ENCODE measurements around the gene ANKRD23. TPM values are rescaled to one million over a fixed set of nuclear protein-coding genes. Genes with fewer than 3 reads are reported as not detected.

Gene ANKRD23
- total and polyA plus RNA-seq, 2 of the 8 experiments (the other 6 are each of a cell fraction or from before 2014, with no cell fraction given) = 3.4 to 3.5 TPM

DNA sequence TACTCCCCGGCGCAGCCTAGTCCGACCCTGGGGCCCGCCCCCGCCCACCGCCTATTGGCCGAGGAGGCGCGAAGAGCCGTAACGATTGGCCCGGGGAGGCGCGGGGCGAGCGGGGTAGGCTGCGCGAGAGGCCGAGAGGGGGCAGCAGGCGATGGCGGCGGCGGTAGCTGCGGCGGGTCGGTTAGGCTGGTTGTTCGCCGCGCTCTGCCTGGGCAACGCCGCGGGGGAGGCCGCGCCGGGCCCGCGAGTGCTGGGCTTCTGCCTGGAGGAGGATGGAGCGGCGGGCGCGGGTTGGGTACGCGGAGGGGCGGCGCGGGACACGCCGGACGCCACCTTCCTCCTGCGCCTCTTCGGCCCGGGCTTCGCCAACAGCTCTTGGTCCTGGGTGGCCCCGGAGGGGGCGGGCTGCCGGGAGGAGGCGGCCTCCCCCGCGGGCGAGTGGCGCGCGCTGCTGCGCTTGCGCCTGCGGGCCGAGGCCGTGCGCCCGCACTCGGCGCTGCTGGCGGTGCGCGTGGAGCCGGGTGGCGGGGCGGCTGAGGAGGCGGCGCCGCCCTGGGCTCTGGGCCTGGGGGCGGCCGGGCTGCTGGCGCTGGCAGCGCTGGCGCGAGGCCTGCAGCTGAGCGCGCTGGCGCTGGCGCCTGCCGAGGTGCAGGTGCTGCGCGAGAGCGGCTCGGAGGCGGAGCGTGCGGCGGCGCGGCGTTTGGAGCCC is 27.5 kb downstream of the ANKRD23 start, which contains the start of gene CNNM3:
Gene CNNM3, plus strand, starts transcription at position 142 of the 709 bp plus-strand sequence. Its CDS starts 10 bp downstream, at position 152.
- no peak within 1 kb of the TSS for H3K14ac ChIP-seq (ENCODE audit: insufficient read length)
- peaks cover 0 to 22% (median 16%) of the 10 kb centered on the region in 4 experiments; a peak in 6 of 7 replicates for H3K4me1 ChIP-seq (replicated peaks in 1 of 4; ENCODE audit: control insufficient read depth in 3 of 4, insufficient read depth in 4 of 4, low read length in 3 of 4)
- H2BK20ac ChIP-seq (ENCODE audit: low read length) = no peak within 1 kb of the TSS
- H3K9ac ChIP-seq (replicated peaks in 1 of 4; ENCODE audit: extremely low read depth in 1 of 4, low read depth in 3 of 4, low read length in 3 of 4) = peak within 1 kb of the TSS; percentile 49 to 92 (median 73)
- H3K79me1 ChIP-seq (ENCODE audit: low read depth, low read length) = peaks cover 28% of the 10 kb centered on the region
- H3K56ac ChIP-seq (replicated peaks; ENCODE audit: insufficient read length, low read depth, low read length) = peak within 1 kb of the TSS; percentile 63
- peak; percentile 64 to 98 for DNase-seq (ENCODE audit: low read depth in 1 of 2, low spot score in 2 of 2)
- H3K4me3 ChIP-seq (ENCODE audit: extremely low read depth in 1 of 4, insufficient read depth in 2 of 4, low read depth in 3 of 4, low read length in 4 of 4) = peak within 1 kb of the TSS; percentile 65 to 89 (median 72)
- H2AFZ ChIP-seq (ENCODE audit: low read length) = peak within 1 kb of the TSS; percentile 60
- H3K4me2 ChIP-seq (ENCODE audit: insufficient read depth in 1 of 2, low read depth in 2 of 2, low read length in 2 of 2) = peak within 1 kb of the TSS; percentile 98
- ChIA-PET POLR2A (ENCODE audit: partially characterized antibody) (interaction anchor here (0.7 to 2.6 kb wide), 11 partner anchors 8 to 102 kb away, joined by 3 to 12 read pairs (median 4); partner anchors contain the start of genes ANKRD39 and CNNM4), CTCF (ENCODE audit: partially characterized antibody) (interaction anchor here (1.0 to 5.3 kb wide), 6 partner anchors 12 to 158 kb away, joined by 3 to 30 read pairs (median 4); no protein-coding TSS in a partner anchor)
- no peak within 1 kb of the TSS for H2BK12ac ChIP-seq (ENCODE audit: low read depth, low read length)
- H2BK15ac ChIP-seq (ENCODE audit: low read length) = peak within 1 kb of the TSS; percentile 81; the same call in 1 of the 2 replicates
- no peak within 1 kb of the TSS for H3K23ac ChIP-seq (ENCODE audit: insufficient read length)
- peak within 1 kb of the TSS; percentile 91; the same call in 1 of the 2 replicates for H2BK5ac ChIP-seq (ENCODE audit: low read depth, low read length)
- no peak within 1 kb of the TSS for H2BK120ac ChIP-seq (replicated peaks; ENCODE audit: low read depth, low read length)
- H3K27ac ChIP-seq (ENCODE audit: low read depth, low read length) = peak within 1 kb of the TSS; percentile 85; the same call in 1 of the 2 replicates
- no peak for FAIRE-seq
- no peaks in the 10 kb centered on the region for H3K9me3 ChIP-seq (ENCODE audit: insufficient read depth in 2 of 2, low read depth in 1 of 2, low read length in 1 of 2)
- peak within 1 kb of the TSS; percentile 91 for H4K5ac ChIP-seq (ENCODE audit: insufficient read length, low read depth, low read length)
- peak within 1 kb of the TSS; percentile 3 for H3K4ac ChIP-seq (replicated peaks; ENCODE audit: insufficient read length, low read depth, low read length)
- peak within 1 kb of the TSS; percentile 54 for H4K91ac ChIP-seq (replicated peaks; ENCODE audit: insufficient read length, low read length)
- H3K27me3 ChIP-seq (replicated peaks in 1 of 4; ENCODE audit: control insufficient read depth in 3 of 4, extremely low read depth in 1 of 4, insufficient read depth in 3 of 4, low read length in 3 of 4) = no peaks in the 10 kb centered on the region; a peak in 1 of 7 replicates
- peaks cover 17% of the 10 kb centered on the region for H3K23me2 ChIP-seq (ENCODE audit: low read depth, low read length)
- peaks cover 18 to 30% of the 10 kb centered on the region in 2 experiments for H4K20me1 ChIP-seq (replicated peaks in 1 of 2; ENCODE audit: control insufficient read depth in 1 of 2, insufficient read depth in 2 of 2, low read length in 2 of 2)
- 0% methylated on average over 36 of the region's 103 CpGs; no CpG with 5 or more reads in 1 of the 2 experiments for WGBS, 2 experiments (ENCODE audit: extremely low coverage in 1 of 2, insufficient coverage in 1 of 2, insufficient read length in 1 of 2, insufficient replicate concordance in 2 of 2, low coverage in 1 of 2, low lambda C conversion rate in 2 of 2, missing lambda C conversion rate in 1 of 2)
- peak within 1 kb of the TSS; percentile 95 for H4K8ac ChIP-seq (ENCODE audit: extremely low read depth, insufficient read depth, low read length)
- H3K79me2 ChIP-seq (ENCODE audit: control insufficient read depth in 1 of 2, insufficient read depth in 2 of 2, low read length in 2 of 2) = peaks cover 3 to 43% of the 10 kb centered on the region in 2 experiments; a peak in 3 of 4 replicates
- peak within 1 kb of the TSS; percentile 34; the same call in 1 of the 2 replicates for H2AK5ac ChIP-seq (ENCODE audit: low read depth, low read length)
- H3K18ac ChIP-seq (ENCODE audit: extremely low read depth, low read length) = peak within 1 kb of the TSS; percentile 68
- peaks cover 0 to 10% (median 0%) of the 10 kb centered on the region in 4 experiments; a peak in 2 of 8 replicates for H3K36me3 ChIP-seq (ENCODE audit: control insufficient read depth in 2 of 4, insufficient read depth in 4 of 4, low read length in 3 of 4)
- TF ChIP-seq RAD21 (IDR thresholded peaks at IDR 0.05 in 1 of 2, conservative IDR thresholded peaks at IDR 0.05 in 1 of 2; ENCODE audit: low read depth in 2 of 2, low read length in 2 of 2) (peak in 1 of 2 experiments; percentile 13; a peak in 2 of 4 replicates), NANOG (IDR thresholded peaks at IDR 0.05; ENCODE audit: insufficient read depth, low read depth, low read length, poor library complexity, severe bottlenecking) (no peak), BRCA1 (IDR thresholded peaks at IDR 0.05; ENCODE audit: low read depth, low read length) (no peak), CTBP2 (IDR thresholded peaks at IDR 0.05; ENCODE audit: borderline replicate concordance, insufficient read depth, insufficient read length, low read length) (no peak), JUN (IDR thresholded peaks at IDR 0.05; ENCODE audit: low read depth, low read length) (no peak), TAF7 (optimal IDR thresholded peaks at IDR 0.05; ENCODE audit: borderline replicate concordance, low read depth, low read length) (no peak)
- TF ChIP-seq, protein P1, sequence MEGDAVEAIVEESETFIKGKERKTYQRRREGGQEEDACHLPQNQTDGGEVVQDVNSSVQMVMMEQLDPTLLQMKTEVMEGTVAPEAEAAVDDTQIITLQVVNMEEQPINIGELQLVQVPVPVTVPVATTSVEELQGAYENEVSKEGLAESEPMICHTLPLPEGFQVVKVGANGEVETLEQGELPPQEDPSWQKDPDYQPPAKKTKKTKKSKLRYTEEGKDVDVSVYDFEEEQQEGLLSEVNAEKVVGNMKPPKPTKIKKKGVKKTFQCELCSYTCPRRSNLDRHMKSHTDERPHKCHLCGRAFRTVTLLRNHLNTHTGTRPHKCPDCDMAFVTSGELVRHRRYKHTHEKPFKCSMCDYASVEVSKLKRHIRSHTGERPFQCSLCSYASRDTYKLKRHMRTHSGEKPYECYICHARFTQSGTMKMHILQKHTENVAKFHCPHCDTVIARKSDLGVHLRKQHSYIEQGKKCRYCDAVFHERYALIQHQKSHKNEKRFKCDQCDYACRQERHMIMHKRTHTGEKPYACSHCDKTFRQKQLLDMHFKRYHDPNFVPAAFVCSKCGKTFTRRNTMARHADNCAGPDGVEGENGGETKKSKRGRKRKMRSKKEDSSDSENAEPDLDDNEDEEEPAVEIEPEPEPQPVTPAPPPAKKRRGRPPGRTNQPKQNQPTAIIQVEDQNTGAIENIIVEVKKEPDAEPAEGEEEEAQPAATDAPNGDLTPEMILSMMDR (IDR thresholded peaks at IDR 0.05; ENCODE audit: control extremely low read depth in 1 of 3, insufficient read depth in 1 of 3, low read depth in 1 of 3, low read length in 3 of 3) = peak; percentile 26 to 76 (median 66); a peak in 3 of 4 replicates

All from H1 (cell line).